GM12878 (cell line): ENCODE data around the gene CDC27. TPM values are rescaled to one million over a fixed set of nuclear protein-coding genes. Genes with fewer than 3 reads are reported as not detected.

Source experiments
- BCL11A ChIP-seq: IDR thresholded peaks from 2 replicates; pipeline ENCODE4 v1.6.1; 2011; ENCODE audit warnings: low read depth, low read length
- BHLHE40 ChIP-seq, 2 experiments: fragments of 450-650 bp in 1 of 2; IDR thresholded peaks; 2 replicates each; pipeline ENCODE4 v1.6.1; 2011 to 2017; ENCODE audit warnings: low read depth in 2 of 2, borderline replicate concordance in 1 of 2, improper control_type of control experiment in 1 of 2, low read length in 1 of 2, mild to moderate bottlenecking in 1 of 2
- CBX5 ChIP-seq: sonication (generic); IDR thresholded peaks from 2 replicates; pipeline ENCODE4 v1.6.1; 2016; ENCODE audit warnings: low read depth, moderate library complexity, mild to moderate bottlenecking, inconsistent platforms
- CEBPB ChIP-seq, 2 experiments: fragments of 150-350 bp in 1 of 2; IDR thresholded peaks; 2 replicates each; pipeline ENCODE4 v1.6.1; 2012 to 2014; ENCODE audit warnings: low read depth in 2 of 2, low read length in 2 of 2, borderline replicate concordance in 1 of 2, inconsistent platforms in 1 of 2
- CREM ChIP-seq: IDR thresholded peaks from 2 replicates; pipeline ENCODE4 v1.6.1; 2014; ENCODE audit warnings: antibody characterized with exemption, low read depth
- EED ChIP-seq: sonication (generic); IDR thresholded peaks from 2 replicates; pipeline ENCODE4 v1.6.1; 2016; ENCODE audit warnings: antibody characterized with exemption, low read depth
- ESRRA ChIP-seq: IDR thresholded peaks from 2 replicates; pipeline ENCODE4 v1.6.1; 2012; ENCODE audit warnings: mild to moderate bottlenecking, low read length, improper control_type of control experiment
- FOXM1 ChIP-seq: IDR thresholded peaks from 2 replicates; pipeline ENCODE4 v1.6.1; 2012; ENCODE audit warnings: low read depth, mild to moderate bottlenecking, inconsistent platforms, low read length, moderate library complexity
- KLF5 ChIP-seq: fragments of 450-650 bp; IDR thresholded peaks from 2 replicates; pipeline ENCODE4 v1.6.1; 2014; ENCODE audit warnings: mild to moderate bottlenecking; ENCODE audit not compliant: partially characterized antibody
- MEF2A ChIP-seq: IDR thresholded peaks from 2 replicates; pipeline ENCODE4 v1.6.1; 2011; ENCODE audit warnings: low read depth, mild to moderate bottlenecking, low read length, moderate library complexity; ENCODE audit not compliant: insufficient read depth
- MEF2B ChIP-seq: fragments of 450-650 bp; IDR thresholded peaks from 2 replicates; pipeline ENCODE4 v1.6.1; 2018; ENCODE audit warnings: mild to moderate bottlenecking, moderate library complexity; ENCODE audit not compliant: partially characterized antibody, poor library complexity, severe bottlenecking
- NFYB ChIP-seq: IDR thresholded peaks from 2 replicates; pipeline ENCODE4 v1.6.1; 2011; ENCODE audit warnings: low read depth, mild to moderate bottlenecking, low read length, improper control_type of control experiment, moderate library complexity; ENCODE audit not compliant: insufficient read depth
- NR2C2 ChIP-seq: IDR thresholded peaks from 2 replicates; pipeline ENCODE4 v1.6.1; 2011; ENCODE audit warnings: borderline replicate concordance, low read depth; ENCODE audit not compliant: control insufficient read depth, insufficient read length
- PML ChIP-seq: IDR thresholded peaks from 2 replicates; pipeline ENCODE4 v1.6.1; 2012; ENCODE audit warnings: low read length, inconsistent platforms
- POLR2A ChIP-seq: IDR thresholded peaks from 2 replicates; pipeline ENCODE4 v1.6.1; 2011; ENCODE audit warnings: low read depth, mild to moderate bottlenecking, low read length
- RB1 ChIP-seq: fragments of 450-650 bp; formaldehyde crosslinking; IDR thresholded peaks from 2 replicates; pipeline ENCODE4 v1.6.1; 2017; ENCODE audit warnings: mild to moderate bottlenecking, borderline replicate concordance
- RCOR1 ChIP-seq: conservative IDR thresholded peaks from 2 replicates; pipeline ENCODE4 v1.6.1; 2012; ENCODE audit warnings: low read depth, low read length, improper control_type of control experiment
- RUNX3 ChIP-seq: IDR thresholded peaks from 2 replicates; pipeline ENCODE4 v1.6.1; 2012; ENCODE audit warnings: low read length, inconsistent platforms
- SREBF1 ChIP-seq: IDR thresholded peaks from 2 replicates; pipeline ENCODE4 v1.6.1; 2012; ENCODE audit warnings: mild to moderate bottlenecking, low read length
- STAT3 ChIP-seq: IDR thresholded peaks from 2 replicates; pipeline ENCODE4 v1.6.1; 2011; ENCODE audit warnings: low read depth, low read length, improper control_type of control experiment
- ZNF217 ChIP-seq: fragments of 450-650 bp; IDR thresholded peaks from 2 replicates; pipeline ENCODE4 v1.6.1; 2017; ENCODE audit warnings: antibody characterized with exemption, mild to moderate bottlenecking
- ZNF274 ChIP-seq: IDR thresholded peaks from one replicate; pipeline ENCODE4 v1.8.0; 2011; ENCODE audit not compliant: insufficient read length, insufficient read depth
- ZNF384 ChIP-seq: IDR thresholded peaks from 2 replicates; pipeline ENCODE4 v1.6.1; 2012; ENCODE audit warnings: low read depth, mild to moderate bottlenecking, low read length, improper control_type of control experiment, borderline replicate concordance
- polyA plus RNA-seq, 11 experiments: library from polyadenylated mRNA; depleted of rRNA in 4 of 11; unstranded in 6 of 11; stranded (reverse) in 5 of 11; fragments of >200 nt; fragmentation: Nextera tagmentation in 4 of 11; fragmentation: Illumina TruSeq in 1 of 11; extraction: Ambion mirVana in 4 of 11; extraction: Trizol in 1 of 11; gene quantifications; 1 replicate in 1 of 11; 2 replicates in 10 of 11; pipeline versions ENCODE4 v1.2.1 to v1.2.3, GENCODE V29; 2011 to 2016; ENCODE audit warnings: inconsistent platforms in 2 of 11, missing spikeins in 2 of 11, low read depth in 1 of 11
- total RNA-seq, 4 experiments: library from RNA; depleted of rRNA in 3 of 4; stranded (reverse); fragments of >200 nt in 3 of 4; fragmentation: Illumina TruSeq in 1 of 4; extraction: Trizol in 1 of 4; gene quantifications; 2 replicates each; pipeline versions ENCODE4 v1.2.1 to v1.2.3, GENCODE V29; 2013 to 2021
- TF ChIP-seq, protein P1 (sequence below): fragments of 450-650 bp; IDR thresholded peaks from 2 replicates; pipeline ENCODE4 v1.6.1; 2016; ENCODE audit warnings: mild to moderate bottlenecking
- TF ChIP-seq, protein P2 (sequence below): fragments of 150-350 bp; IDR thresholded peaks from 2 replicates; pipeline ENCODE4 v1.6.1; 2016; ENCODE audit warnings: low read depth, low read length
- TF ChIP-seq, protein P3 (sequence below): IDR thresholded peaks from 2 replicates; pipeline ENCODE4 v1.6.1; 2011; ENCODE audit warnings: low read depth, low read length, improper control_type of control experiment, borderline replicate concordance
- TF ChIP-seq, protein P4 (sequence below): IDR thresholded peaks from 2 replicates; pipeline ENCODE4 v1.6.1; 2011; ENCODE audit warnings: borderline replicate concordance, low read depth, mild to moderate bottlenecking, moderate library complexity, mixed read lengths, low read length; ENCODE audit not compliant: insufficient read depth; ENCODE audit errors: extremely low read length

Gene CDC27
- total and polyA plus RNA-seq, 10 of the 15 experiments (the other 5 are each of a cell fraction or from before 2014, with no cell fraction given): 23.2 to 138 (median 97.8) TPM

DNA sequence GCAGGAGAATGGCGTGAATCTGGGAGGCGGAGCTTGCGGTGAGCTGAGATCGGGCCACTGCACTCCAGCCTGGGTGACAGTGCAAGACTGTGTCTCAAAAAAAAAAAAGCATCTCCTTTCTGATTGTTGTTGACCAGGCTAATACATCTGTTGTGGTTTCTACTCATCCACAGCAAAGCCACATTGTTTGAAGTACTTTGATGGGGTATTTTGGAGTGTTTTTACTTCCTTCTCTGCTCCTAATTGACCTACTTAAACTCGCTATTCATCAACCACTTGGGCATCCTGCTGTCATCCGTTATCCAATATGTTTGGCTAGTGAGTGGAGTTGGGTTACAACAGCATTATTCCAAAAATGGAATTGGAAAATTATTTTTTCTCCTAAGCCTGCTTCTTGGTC lies 3.5 kb upstream of the CDC27 start (continued):
- TF ChIP-seq, protein P1, sequence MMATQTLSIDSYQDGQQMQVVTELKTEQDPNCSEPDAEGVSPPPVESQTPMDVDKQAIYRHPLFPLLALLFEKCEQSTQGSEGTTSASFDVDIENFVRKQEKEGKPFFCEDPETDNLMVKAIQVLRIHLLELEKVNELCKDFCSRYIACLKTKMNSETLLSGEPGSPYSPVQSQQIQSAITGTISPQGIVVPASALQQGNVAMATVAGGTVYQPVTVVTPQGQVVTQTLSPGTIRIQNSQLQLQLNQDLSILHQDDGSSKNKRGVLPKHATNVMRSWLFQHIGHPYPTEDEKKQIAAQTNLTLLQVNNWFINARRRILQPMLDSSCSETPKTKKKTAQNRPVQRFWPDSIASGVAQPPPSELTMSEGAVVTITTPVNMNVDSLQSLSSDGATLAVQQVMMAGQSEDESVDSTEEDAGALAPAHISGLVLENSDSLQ: peak; percentile 65
- TF ChIP-seq POLR2A: no peak
- TF ChIP-seq, protein P2, sequence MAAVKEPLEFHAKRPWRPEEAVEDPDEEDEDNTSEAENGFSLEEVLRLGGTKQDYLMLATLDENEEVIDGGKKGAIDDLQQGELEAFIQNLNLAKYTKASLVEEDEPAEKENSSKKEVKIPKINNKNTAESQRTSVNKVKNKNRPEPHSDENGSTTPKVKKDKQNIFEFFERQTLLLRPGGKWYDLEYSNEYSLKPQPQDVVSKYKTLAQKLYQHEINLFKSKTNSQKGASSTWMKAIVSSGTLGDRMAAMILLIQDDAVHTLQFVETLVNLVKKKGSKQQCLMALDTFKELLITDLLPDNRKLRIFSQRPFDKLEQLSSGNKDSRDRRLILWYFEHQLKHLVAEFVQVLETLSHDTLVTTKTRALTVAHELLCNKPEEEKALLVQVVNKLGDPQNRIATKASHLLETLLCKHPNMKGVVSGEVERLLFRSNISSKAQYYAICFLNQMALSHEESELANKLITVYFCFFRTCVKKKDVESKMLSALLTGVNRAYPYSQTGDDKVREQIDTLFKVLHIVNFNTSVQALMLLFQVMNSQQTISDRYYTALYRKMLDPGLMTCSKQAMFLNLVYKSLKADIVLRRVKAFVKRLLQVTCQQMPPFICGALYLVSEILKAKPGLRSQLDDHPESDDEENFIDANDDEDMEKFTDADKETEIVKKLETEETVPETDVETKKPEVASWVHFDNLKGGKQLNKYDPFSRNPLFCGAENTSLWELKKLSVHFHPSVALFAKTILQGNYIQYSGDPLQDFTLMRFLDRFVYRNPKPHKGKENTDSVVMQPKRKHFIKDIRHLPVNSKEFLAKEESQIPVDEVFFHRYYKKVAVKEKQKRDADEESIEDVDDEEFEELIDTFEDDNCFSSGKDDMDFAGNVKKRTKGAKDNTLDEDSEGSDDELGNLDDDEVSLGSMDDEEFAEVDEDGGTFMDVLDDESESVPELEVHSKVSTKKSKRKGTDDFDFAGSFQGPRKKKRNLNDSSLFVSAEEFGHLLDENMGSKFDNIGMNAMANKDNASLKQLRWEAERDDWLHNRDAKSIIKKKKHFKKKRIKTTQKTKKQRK: no peak
- 0 out of 2 replicates have a peak, but pooled peaks have one; percentile 9 for TF ChIP-seq MEF2A
- TF ChIP-seq, protein P3, sequence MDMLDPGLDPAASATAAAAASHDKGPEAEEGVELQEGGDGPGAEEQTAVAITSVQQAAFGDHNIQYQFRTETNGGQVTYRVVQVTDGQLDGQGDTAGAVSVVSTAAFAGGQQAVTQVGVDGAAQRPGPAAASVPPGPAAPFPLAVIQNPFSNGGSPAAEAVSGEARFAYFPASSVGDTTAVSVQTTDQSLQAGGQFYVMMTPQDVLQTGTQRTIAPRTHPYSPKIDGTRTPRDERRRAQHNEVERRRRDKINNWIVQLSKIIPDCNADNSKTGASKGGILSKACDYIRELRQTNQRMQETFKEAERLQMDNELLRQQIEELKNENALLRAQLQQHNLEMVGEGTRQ: no peak
- TF ChIP-seq CEBPB (IDR thresholded peaks at IDR 0.05; ENCODE audit: borderline replicate concordance in 1 of 2, low read depth in 2 of 2, low read length in 2 of 2): no peak
- peak; percentile 63; the same call in 1 of the 2 replicates for TF ChIP-seq BCL11A
- TF ChIP-seq CBX5: no peak
- TF ChIP-seq RUNX3: peak; percentile 96
- TF ChIP-seq ZNF384: peak; percentile 79; the same call in 1 of the 2 replicates
- TF ChIP-seq BHLHE40 (IDR thresholded peaks at IDR 0.05; ENCODE audit: borderline replicate concordance in 1 of 2, low read depth in 2 of 2, low read length in 1 of 2): peak in 1 of 2 experiments; percentile 18; a peak in 1 of 4 replicates
- no peak for TF ChIP-seq PML
- TF ChIP-seq EED: peak; percentile 47; the same call in 1 of the 2 replicates
- no peak for TF ChIP-seq NFYB
- no peak for TF ChIP-seq NR2C2
- no peak for TF ChIP-seq ZNF274
- no peak for TF ChIP-seq RCOR1
- peak; percentile 29; the same call in 1 of the 2 replicates for TF ChIP-seq CREM
- no peak for TF ChIP-seq SREBF1
- TF ChIP-seq, protein P4, sequence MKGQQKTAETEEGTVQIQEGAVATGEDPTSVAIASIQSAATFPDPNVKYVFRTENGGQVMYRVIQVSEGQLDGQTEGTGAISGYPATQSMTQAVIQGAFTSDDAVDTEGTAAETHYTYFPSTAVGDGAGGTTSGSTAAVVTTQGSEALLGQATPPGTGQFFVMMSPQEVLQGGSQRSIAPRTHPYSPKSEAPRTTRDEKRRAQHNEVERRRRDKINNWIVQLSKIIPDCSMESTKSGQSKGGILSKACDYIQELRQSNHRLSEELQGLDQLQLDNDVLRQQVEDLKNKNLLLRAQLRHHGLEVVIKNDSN: no peak
- no peak for TF ChIP-seq STAT3
- TF ChIP-seq KLF5: no peak
- TF ChIP-seq ZNF217: no peak
- TF ChIP-seq FOXM1: peak; percentile 43; the same call in 1 of the 2 replicates
- TF ChIP-seq RB1: no peak
- TF ChIP-seq ESRRA: no peak
- TF ChIP-seq MEF2B: peak; percentile 17
